Activated B cell treated with CpG ODN at 0.5 μM for 24 hours (primary cell): ENCODE measurements around the gene PLBD2. TPM values are rescaled to one million over a fixed set of nuclear protein-coding genes. Genes with fewer than 3 reads are reported as not detected.

Experiments used
- ATAC-seq: fragments of 200-7000 bp; cut with Tn5 transposase; one replicate; pipeline ENCODE4 v1.10.0; 2021; ENCODE audit warnings: low read depth, mild to moderate bottlenecking, moderate library complexity
- CTCF ChIA-PET: fragments of 350-600 bp; sonication (Branson Sonifier 250); formaldehyde crosslinking; loops from one replicate; lab custom pipeline; 2021; ENCODE audit warnings: antibody characterized with exemption; lab: Charles Lee
- POLR2A ChIA-PET: fragments of 350-600 bp; sonication (Branson Sonifier 250); formaldehyde crosslinking; loops from one replicate; lab custom pipeline; 2021; ENCODE audit warnings: antibody characterized with exemption; lab: Charles Lee
- DNase-seq: peaks from one replicate; pipeline ENCODE4 v3.0.0; 2022
- H3K27ac Mint-ChIP-seq: one replicate; pipeline ENCODE4 v1.8.0; 2020; ENCODE audit warnings: mixed read lengths
- H3K27me3 Mint-ChIP-seq: one replicate; pipeline ENCODE4 v1.8.0; 2021; ENCODE audit warnings: mixed read lengths
- H3K36me3 Mint-ChIP-seq: one replicate; pipeline ENCODE4 v1.8.0; 2021; ENCODE audit warnings: low read depth, mixed read lengths
- H3K4me1 Mint-ChIP-seq: one replicate; pipeline ENCODE4 v1.8.0; 2021; ENCODE audit warnings: mixed read lengths
- H3K4me3 Mint-ChIP-seq: one replicate; pipeline ENCODE4 v1.8.0; 2020; ENCODE audit warnings: mild to moderate bottlenecking, mixed read lengths
- H3K9me3 Mint-ChIP-seq: one replicate; pipeline ENCODE4 v1.8.0; 2020; ENCODE audit warnings: mixed read lengths
- CTCF ChIP-seq: fragments of 200-600 bp; IDR thresholded peaks from one replicate; pipeline ENCODE4 v1.8.0; 2022; ENCODE audit warnings: antibody characterized with exemption, mild to moderate bottlenecking
- intact Hi-C: fragments of 100-400 bp; cut with micrococcal nuclease; formaldehyde crosslinking; loops from one replicate; pipeline ENCODE4 v1.15.1; 2024
- total RNA-seq: library from RNA; stranded (reverse); gene quantifications from 2 replicates; pipeline ENCODE4 v1.2.3, GENCODE V29; 2022

Gene PLBD2
- total RNA-seq, 1 donor from 2014 or later: 13.7 TPM

GRCh38 chr12:113369391-113369985 is 11.1 kb downstream of the PLBD2 start:
- intact Hi-C loops: no loop called here
- Mint-ChIP-seq H3K4me3 (no peak overlapping the region), H3K36me3 (peaks cover 34% of the 10 kb centered on the region), H3K4me1 (peaks cover 8% of the 10 kb centered on the region), H3K27ac (no peak overlapping the region), H3K27me3 (no peaks in the 10 kb centered on the region), H3K9me3 (no peaks in the 10 kb centered on the region)
- no peak for TF ChIP-seq CTCF
- CTCF ChIA-PET: no interaction called here
- POLR2A ChIA-PET: no interaction called here
- ATAC-seq (no peak), DNase-seq (no peak)

DNA sequence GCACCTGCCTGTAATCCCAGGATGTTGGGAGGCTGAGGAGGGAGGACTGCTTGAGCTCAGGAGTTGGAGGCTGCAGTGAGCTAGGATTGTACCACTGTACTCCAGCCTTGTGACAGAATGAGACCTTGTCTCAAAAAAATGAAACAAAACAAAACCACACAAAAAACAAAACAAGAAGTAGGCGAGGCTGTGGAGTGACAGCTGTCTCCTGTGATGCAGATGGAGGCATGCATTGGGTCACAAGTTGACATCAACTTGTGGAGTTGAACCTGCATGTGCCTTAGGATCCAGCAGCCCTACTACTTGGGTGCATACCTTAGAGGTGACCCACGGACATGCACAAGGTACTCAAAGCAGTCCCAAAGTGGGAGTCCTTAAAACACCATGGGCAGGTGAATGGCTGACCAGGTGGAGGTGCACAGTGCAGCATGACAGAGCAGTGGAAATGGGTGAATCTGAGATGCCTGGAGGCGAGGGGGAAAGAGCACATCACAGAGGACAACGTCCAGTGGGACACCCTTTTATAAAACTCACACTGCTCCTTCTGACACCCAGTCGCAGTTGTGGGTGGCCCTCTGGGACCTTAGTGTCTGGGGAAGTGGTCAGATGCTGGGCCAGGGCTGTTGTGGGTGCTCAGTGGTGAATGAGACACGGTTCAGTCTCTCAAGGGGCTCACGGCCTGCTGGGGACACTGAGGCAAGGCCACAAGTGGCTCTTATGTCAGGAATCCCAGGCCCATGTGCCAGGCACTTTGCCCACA is 12.7 kb downstream of the PLBD2 start:
- CTCF ChIA-PET: interaction anchor here (0.6 kb wide), 1 partner anchor 14 kb away, joined by 3 read pairs; no protein-coding TSS in a partner anchor
- no peak for TF ChIP-seq CTCF
- Mint-ChIP-seq H3K4me1 (peaks cover 8% of the 10 kb centered on the region), H3K9me3 (no peaks in the 10 kb centered on the region), H3K27me3 (no peaks in the 10 kb centered on the region), H3K4me3 (no peak overlapping the region), H3K27ac (no peak overlapping the region), H3K36me3 (peaks cover 34% of the 10 kb centered on the region)
- no peak for DNase-seq
- intact Hi-C loops: no loop called here
- no peak for ATAC-seq
- POLR2A ChIA-PET: no interaction called here

DNA sequence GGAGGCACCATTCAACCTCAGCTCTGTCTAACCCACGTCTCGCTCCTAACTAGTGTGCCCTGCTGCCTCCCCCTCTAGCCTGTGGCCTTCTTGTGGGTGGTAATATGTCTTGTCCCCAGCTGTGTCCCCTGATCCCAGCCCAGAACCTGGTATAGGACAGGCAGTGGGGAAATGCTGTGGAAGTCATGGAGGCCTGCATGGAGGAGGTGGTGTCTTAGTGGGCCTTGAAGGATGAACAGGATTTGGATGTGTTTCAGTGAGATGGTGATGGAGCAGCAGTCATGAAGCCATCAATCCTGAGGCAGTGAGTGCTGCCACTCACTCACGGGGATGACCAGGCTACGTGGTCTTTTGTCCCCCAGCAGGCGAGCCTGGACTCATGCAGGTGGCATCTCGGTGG is 13.4 kb downstream of the PLBD2 start:
- Mint-ChIP-seq H3K36me3 (peaks cover 34% of the 10 kb centered on the region), H3K4me1 (peaks cover 8% of the 10 kb centered on the region), H3K4me3 (no peak overlapping the region), H3K27ac (no peak overlapping the region), H3K9me3 (no peaks in the 10 kb centered on the region), H3K27me3 (no peaks in the 10 kb centered on the region)
- no peak for DNase-seq
- POLR2A ChIA-PET: no interaction called here
- intact Hi-C loops: no loop called here
- CTCF ChIA-PET: no interaction called here
- no peak for ATAC-seq
- TF ChIP-seq CTCF: no peak

- Mint-ChIP-seq H3K27me3 (no peaks in the 10 kb centered on the region), H3K9me3 (no peaks in the 10 kb centered on the region), H3K27ac (no peak overlapping the region), H3K36me3 (peaks cover 38% of the 10 kb centered on the region), H3K4me1 (peaks cover 8% of the 10 kb centered on the region), H3K4me3 (no peak overlapping the region)
- POLR2A ChIA-PET: no interaction called here
- TF ChIP-seq CTCF: no peak
- CTCF ChIA-PET: no interaction called here
- intact Hi-C loops: no loop called here
- DNase-seq (no peak), ATAC-seq (no peak)
Measured at GRCh38 chr12:113372371-113372770, 14.0 kb downstream of the PLBD2 start.

DNA sequence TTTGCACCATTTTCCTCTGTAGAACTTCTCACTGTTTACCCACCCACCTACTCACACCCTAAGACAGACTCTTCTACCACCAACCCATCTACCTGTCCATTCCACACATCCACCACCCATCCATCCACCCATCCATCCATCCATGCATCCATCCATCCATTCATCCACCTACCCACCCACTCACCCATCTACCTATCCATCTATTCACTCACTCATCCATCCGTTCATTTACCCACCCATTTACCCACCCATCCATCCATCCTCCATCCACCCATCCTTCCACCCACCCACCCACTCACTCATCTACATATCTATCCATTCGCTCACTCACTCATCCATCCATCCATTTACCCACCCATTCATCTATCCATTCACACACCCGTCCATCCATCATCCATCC is 15.1 kb downstream of the PLBD2 start:
- POLR2A ChIA-PET: no interaction called here
- no peak overlapping the region for H3K4me3 Mint-ChIP-seq
- DNase-seq (no peak), ATAC-seq (no peak)
- no peak for TF ChIP-seq CTCF
- H3K9me3 Mint-ChIP-seq: no peaks in the 10 kb centered on the region
- peaks cover 8% of the 10 kb centered on the region for H3K4me1 Mint-ChIP-seq
- CTCF ChIA-PET: no interaction called here
- H3K27ac Mint-ChIP-seq: no peak overlapping the region
- H3K36me3 Mint-ChIP-seq: peaks cover 39% of the 10 kb centered on the region
- intact Hi-C loops: no loop called here
- H3K27me3 Mint-ChIP-seq: no peaks in the 10 kb centered on the region
